ENCODE data around the gene SLC39A1. TPM values are rescaled to one million over a fixed set of nuclear protein-coding genes. Genes with fewer than 3 reads are reported as not detected.

Gene SLC39A1
- total RNA-seq, 2 experiments from 2014 or later, result 40.3 to 42.2 TPM

DNA sequence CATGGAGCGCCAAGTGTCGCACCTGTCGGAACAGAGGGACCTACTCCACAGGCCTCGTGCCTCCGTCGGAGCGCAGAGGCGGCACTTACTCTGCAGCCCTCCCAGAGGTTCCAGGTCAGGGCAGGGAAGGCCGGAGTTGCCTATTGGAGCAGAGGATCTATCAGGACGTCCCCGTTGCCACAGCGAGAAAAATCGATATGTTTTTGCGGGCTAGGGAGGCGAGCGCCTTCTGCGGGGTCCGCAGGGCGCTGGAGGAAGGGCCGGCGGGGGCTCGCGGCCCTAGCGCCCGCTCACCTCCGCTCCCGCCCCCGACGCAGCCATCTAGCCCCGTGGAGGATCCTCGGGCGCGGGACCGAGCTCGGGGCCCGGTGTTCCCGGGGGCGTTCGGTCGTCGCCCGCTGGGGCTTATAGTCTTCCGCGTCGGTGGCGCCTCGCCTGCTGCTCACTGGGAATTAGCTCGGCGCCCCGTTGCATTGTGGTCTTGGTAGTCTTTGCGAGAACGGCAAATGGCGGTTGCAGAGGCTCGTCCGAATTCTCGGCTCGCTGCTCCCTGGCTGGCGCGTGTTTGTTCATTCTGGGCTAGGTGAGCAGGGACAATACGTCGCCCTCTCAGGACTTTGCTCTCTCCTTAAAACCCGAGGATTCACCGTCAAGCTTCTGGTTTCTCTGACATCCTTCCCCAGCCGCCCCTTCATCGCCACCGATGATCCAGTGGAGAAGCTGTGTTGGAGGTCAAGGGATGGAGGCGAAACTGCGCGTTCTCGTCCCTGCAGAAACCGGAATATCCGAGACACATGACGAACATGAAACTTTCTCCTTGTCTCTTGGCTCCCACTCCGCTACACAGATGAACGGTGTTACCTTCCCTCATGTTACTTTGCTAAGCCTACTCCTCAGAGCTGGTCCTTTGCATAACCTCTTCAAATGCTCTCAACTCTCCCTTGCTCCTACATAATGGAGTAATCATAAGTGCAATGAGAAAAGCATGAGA is 14.2 kb upstream of the SLC39A1 start, which contains the start of gene JTB:
TSS of gene JTB (minus strand) at position 425 of the 991 bp plus-strand sequence. CDS start at position 3, 422 bp downstream.
- no peaks in the 10 kb centered on the region for H3K27me3 Mint-ChIP-seq
- POLR2A ChIA-PET, result interaction anchor here (0.6 to 13.9 kb wide), 15 partner anchors 12 to 251 kb away, joined by 3 to 237 read pairs (median 4); partner anchors contain the start of genes CREB3L4, CRTC2, DENND4B and GATAD2B
- intact Hi-C loops (cut with micrococcal nuclease), result no loop called here
- peak within 1 kb of the TSS; percentile 98 for H3K27ac Mint-ChIP-seq
- H3K4me3 Mint-ChIP-seq, result peak within 1 kb of the TSS; percentile 99
- ATAC-seq (peak; percentile 96), DNase-seq (peak; percentile 94)
- peaks cover 28% of the 10 kb centered on the region for H3K4me1 Mint-ChIP-seq (ENCODE audit: low read depth)
- CTCF ChIA-PET, result interaction anchor here (0.7 to 7.1 kb wide), 11 partner anchors 8 to 295 kb away, joined by 3 to 73 read pairs (median 3); partner anchors contain the start of genes CREB3L4, DENND4B, GATAD2B and HAX1
- H3K36me3 Mint-ChIP-seq (ENCODE audit: low read depth), result peaks cover 52% of the 10 kb centered on the region
- no peaks in the 10 kb centered on the region for H3K9me3 Mint-ChIP-seq
- TF ChIP-seq, protein P1, sequence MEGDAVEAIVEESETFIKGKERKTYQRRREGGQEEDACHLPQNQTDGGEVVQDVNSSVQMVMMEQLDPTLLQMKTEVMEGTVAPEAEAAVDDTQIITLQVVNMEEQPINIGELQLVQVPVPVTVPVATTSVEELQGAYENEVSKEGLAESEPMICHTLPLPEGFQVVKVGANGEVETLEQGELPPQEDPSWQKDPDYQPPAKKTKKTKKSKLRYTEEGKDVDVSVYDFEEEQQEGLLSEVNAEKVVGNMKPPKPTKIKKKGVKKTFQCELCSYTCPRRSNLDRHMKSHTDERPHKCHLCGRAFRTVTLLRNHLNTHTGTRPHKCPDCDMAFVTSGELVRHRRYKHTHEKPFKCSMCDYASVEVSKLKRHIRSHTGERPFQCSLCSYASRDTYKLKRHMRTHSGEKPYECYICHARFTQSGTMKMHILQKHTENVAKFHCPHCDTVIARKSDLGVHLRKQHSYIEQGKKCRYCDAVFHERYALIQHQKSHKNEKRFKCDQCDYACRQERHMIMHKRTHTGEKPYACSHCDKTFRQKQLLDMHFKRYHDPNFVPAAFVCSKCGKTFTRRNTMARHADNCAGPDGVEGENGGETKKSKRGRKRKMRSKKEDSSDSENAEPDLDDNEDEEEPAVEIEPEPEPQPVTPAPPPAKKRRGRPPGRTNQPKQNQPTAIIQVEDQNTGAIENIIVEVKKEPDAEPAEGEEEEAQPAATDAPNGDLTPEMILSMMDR (IDR thresholded peaks at IDR 0.05), result no peak

DNA sequence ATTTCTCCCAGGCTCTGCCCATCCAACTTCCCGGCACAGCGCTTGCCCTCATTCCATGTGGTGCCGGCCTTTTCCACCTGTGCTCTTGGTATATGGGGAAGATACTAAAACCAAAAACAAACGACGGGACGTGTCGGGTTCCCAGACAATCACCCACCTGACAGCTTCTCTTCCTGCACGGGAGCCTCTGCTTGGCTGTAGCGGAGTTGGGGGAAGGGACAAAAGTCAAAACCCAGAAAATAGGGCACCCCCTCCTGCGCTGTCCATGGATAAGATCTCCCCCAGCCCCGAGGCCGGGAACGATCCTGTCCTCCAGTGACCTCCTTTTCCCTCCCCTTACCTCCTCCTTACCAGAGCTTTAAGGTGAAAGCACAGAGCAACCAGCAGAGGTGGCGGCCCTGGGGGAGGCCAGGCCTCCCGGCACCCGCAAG is 13.5 kb upstream of the SLC39A1 start:
- no peaks in the 10 kb centered on the region for H3K27me3 Mint-ChIP-seq
- H3K27ac Mint-ChIP-seq, result peak overlapping the region; percentile 98
- H3K9me3 Mint-ChIP-seq, result no peaks in the 10 kb centered on the region
- ATAC-seq (peak; percentile 1), DNase-seq (no peak)
- intact Hi-C loops (cut with micrococcal nuclease), result no loop called here
- CTCF ChIA-PET, result interaction anchor here (0.7 to 7.1 kb wide), 7 partner anchors 9 to 180 kb away, joined by 3 to 73 read pairs (median 4); partner anchors contain the start of genes CREB3L4, RAB13, RPS27 and SLC39A1
- H3K4me3 Mint-ChIP-seq, result peak overlapping the region; percentile 99
- POLR2A ChIA-PET, result interaction anchor here (0.9 to 13.9 kb wide), 9 partner anchors 11 to 55 kb away, joined by 3 to 237 read pairs (median 14); partner anchors contain the start of genes CREB3L4, CRTC2, DENND4B and GATAD2B
- TF ChIP-seq, protein P1 (IDR thresholded peaks at IDR 0.05), result no peak
- peaks cover 53% of the 10 kb centered on the region for H3K36me3 Mint-ChIP-seq (ENCODE audit: low read depth)
- H3K4me1 Mint-ChIP-seq (ENCODE audit: low read depth), result peaks cover 34% of the 10 kb centered on the region

DNA sequence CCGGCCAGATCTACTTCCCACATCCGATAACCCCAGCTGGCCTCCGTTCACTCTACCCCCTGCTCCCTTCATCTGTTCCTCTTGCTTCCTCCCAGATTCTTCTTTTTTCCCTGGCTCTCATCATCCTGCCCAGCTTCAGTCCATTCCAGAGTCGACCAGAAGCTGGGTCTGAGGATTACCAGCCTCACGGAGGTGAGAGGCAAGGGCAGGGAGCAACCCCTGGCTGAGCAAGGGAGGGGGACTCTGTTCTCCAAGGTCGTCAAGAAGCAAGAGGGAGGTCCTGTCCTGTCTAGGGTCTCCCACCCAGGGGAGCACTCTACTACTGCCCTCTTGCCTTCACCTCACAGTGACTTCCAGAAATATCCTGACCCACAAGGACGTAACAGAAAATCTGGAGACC is 10.2 kb upstream of the SLC39A1 start:
- Mint-ChIP-seq H3K27me3 (no peaks in the 10 kb centered on the region), H3K27ac (peak overlapping the region; percentile 16), H3K4me3 (no peak overlapping the region), H3K36me3 (ENCODE audit: low read depth) (peaks cover 46% of the 10 kb centered on the region), H3K9me3 (no peaks in the 10 kb centered on the region), H3K4me1 (ENCODE audit: low read depth) (peaks cover 34% of the 10 kb centered on the region)
- CTCF ChIA-PET, result interaction anchor here (1.1 to 7.1 kb wide), 2 partner anchors 12 to 27 kb away, joined by 3 to 73 read pairs; partner anchors contain the start of genes DENND4B and RAB13
- TF ChIP-seq, protein P1 (IDR thresholded peaks at IDR 0.05), result no peak
- DNase-seq (no peak), ATAC-seq (no peak)
- POLR2A ChIA-PET, result interaction anchor here (1.2 to 13.9 kb wide), 5 partner anchors 8 to 221 kb away, joined by 3 to 237 read pairs (median 41); partner anchors contain the start of genes CREB3L4, DENND4B, GATAD2B and RAB13
- intact Hi-C loops (cut with micrococcal nuclease), result no loop called here

DNA sequence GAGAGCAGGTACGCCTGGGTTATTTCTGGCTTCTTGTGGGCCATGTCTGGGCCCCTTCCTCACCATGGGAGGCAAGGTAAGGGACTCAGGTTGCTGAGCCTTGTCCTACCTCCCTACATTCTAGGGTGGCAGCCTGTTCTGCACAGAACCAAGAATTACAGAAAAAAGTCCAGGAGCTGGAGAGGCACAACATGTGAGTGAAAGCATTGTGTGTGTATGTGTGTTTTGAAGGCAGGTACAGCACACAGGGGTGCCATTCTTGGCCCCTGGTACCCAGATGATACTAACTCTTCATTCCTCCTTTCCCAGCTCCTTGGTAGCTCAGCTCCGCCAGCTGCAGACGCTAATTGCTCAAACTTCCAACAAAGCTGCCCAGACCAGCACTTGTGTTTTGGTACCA is 9.7 kb upstream of the SLC39A1 start:
- TF ChIP-seq, protein P1 (IDR thresholded peaks at IDR 0.05), result no peak
- ChIA-PET POLR2A (interaction anchor here (1.2 to 13.9 kb wide), 4 partner anchors 8 to 221 kb away, joined by 3 to 237 read pairs (median 72); partner anchors contain the start of genes CREB3L4, DENND4B, RAB13 and RPS27), CTCF (interaction anchor here (0.7 to 7.1 kb wide), 3 partner anchors 13 to 26 kb away, joined by 3 to 73 read pairs (median 3); partner anchors contain the start of genes DENND4B and RAB13)
- H3K27me3 Mint-ChIP-seq, result no peaks in the 10 kb centered on the region
- peaks cover 45% of the 10 kb centered on the region for H3K36me3 Mint-ChIP-seq (ENCODE audit: low read depth)
- no peak for ATAC-seq
- peak overlapping the region; percentile 57 for H3K27ac Mint-ChIP-seq
- H3K9me3 Mint-ChIP-seq, result no peaks in the 10 kb centered on the region
- H3K4me3 Mint-ChIP-seq, result no peak overlapping the region
- intact Hi-C loops (cut with micrococcal nuclease), result no loop called here
- DNase-seq, result no peak
- peaks cover 32% of the 10 kb centered on the region for H3K4me1 Mint-ChIP-seq (ENCODE audit: low read depth)
